GM18499 (cell line): ENCODE results near the gene B4GAT1.
"Not testable (repeated sequence)": the region's sequence is repeated elsewhere in the genome, so short reads cannot be mapped to it uniquely, and the experiment has no call there.

Experiments used
- ATAC-seq: cut with Tn5 transposase; IDR thresholded peaks from one replicate; pipeline ENCODE4 v1.9.1; 2021; ENCODE audit warnings: moderate number of reproducible peaks; ENCODE audit not compliant: insufficient read depth, unreplicated experiment

B4GAT1 gene

GRCh38 chr11:66326261-66327111, 20.9 kb downstream of the B4GAT1 start:
- ATAC-seq: no peak

- ATAC-seq: no peak
Measured at GRCh38 chr11:66325263-66325671, 22.2 kb downstream of the B4GAT1 start.

- ATAC-seq: no peak
Measured at GRCh38 chr11:66324664-66325063, 22.8 kb downstream of the B4GAT1 start.

GRCh38 chr11:66323684-66324083, 23.7 kb downstream of the B4GAT1 start:
- no peak for ATAC-seq

GRCh38 chr11:66322732-66323427, 24.5 kb downstream of the B4GAT1 start:
- ATAC-seq: no peak

- ATAC-seq: no peak
Measured at GRCh38 chr11:66321606-66322005, 25.8 kb downstream of the B4GAT1 start.

GRCh38 chr11:66320748-66321147, 26.7 kb downstream of the B4GAT1 start:
- ATAC-seq: not testable (repeated sequence)

- ATAC-seq: not testable (repeated sequence)
Measured at GRCh38 chr11:66320289-66320688, 27.1 kb downstream of the B4GAT1 start.

- no peak for ATAC-seq
Measured at GRCh38 chr11:66318600-66318970, 28.8 kb downstream of the B4GAT1 start.

- ATAC-seq: no peak
Measured at GRCh38 chr11:66317723-66318599, 29.5 kb downstream of the B4GAT1 start.

GRCh38 chr11:66317322-66317722, 30.1 kb downstream of the B4GAT1 start:
- no peak for ATAC-seq

- ATAC-seq: no peak
Measured at GRCh38 chr11:66316849-66317251, 30.6 kb downstream of the B4GAT1 start, which contains the start of gene CD248. TSS of gene CD248 (minus strand) at chr11:66317044. CDS start at chr11:66317027, 17 bp downstream.

GRCh38 chr11:66315921-66316811, 31.3 kb downstream of the B4GAT1 start:
- no peak for ATAC-seq

GRCh38 chr11:66315498-66315885, 31.9 kb downstream of the B4GAT1 start:
- ATAC-seq: no peak

- no peak for ATAC-seq
Measured at GRCh38 chr11:66314561-66315497, 32.6 kb downstream of the B4GAT1 start.

- ATAC-seq: no peak
Measured at GRCh38 chr11:66314186-66314501, 33.3 kb downstream of the B4GAT1 start.

GRCh38 chr11:66313321-66314185, 33.9 kb downstream of the B4GAT1 start:
- no peak for ATAC-seq
